Measurements from ENCODE around the gene OSBPL2. TPM values are rescaled to one million over a fixed set of nuclear protein-coding genes. Genes with fewer than 3 reads are reported as not detected.
A peak's percentile ranks its signal among the peaks of the same experiment; 100 is the strongest.

Gene OSBPL2
- total RNA-seq, 4 donors from 2014 or later, result 23.1 to 31.6 (median 27.1) TPM

- whole genome bisulfite sequencing, 2 donors, result 58 to 74% methylated on average over 23 to 24 of the region's 24 CpGs
- Histone ChIP-seq H3K27ac (no peak overlapping the region), H3K36me3 (peaks cover 0 to 49% (median 0%) of the 10 kb centered on the region in 3 donors), H3K4me3 (no peak overlapping the region), H3K9me3 (no peaks in the 10 kb centered on the region), H3K4me1 (peaks cover 0 to 15% (median 0%) of the 10 kb centered on the region in 4 donors), H3K27me3 (no peaks in the 10 kb centered on the region)
- DNase-seq (ENCODE audit: low spot score in 2 of 2), result no peak
- TF ChIP-seq CTCF (IDR thresholded peaks at IDR 0.05) (no peak), POLR2A (IDR thresholded peaks at IDR 0.05) (no peak), EP300 (IDR thresholded peaks at IDR 0.05) (no peak)
Measured at GRCh38 chr20:62254021-62254724, 15.9 kb downstream of the OSBPL2 start.

GRCh38 chr20:62255976-62256375, 17.7 kb downstream of the OSBPL2 start:
- WGBS, 2 donors, result 87 to 90% methylated on average over 10 of the region's 10 CpGs
- peaks cover 0 to 9% (median 0%) of the 10 kb centered on the region in 4 donors for H3K4me1 ChIP-seq
- no peak for TF ChIP-seq CTCF (IDR thresholded peaks at IDR 0.05)
- TF ChIP-seq EP300 (IDR thresholded peaks at IDR 0.05), result no peak
- TF ChIP-seq POLR2A (IDR thresholded peaks at IDR 0.05), result no peak
- H3K36me3 ChIP-seq, result peaks cover 0 to 65% (median 6%) of the 10 kb centered on the region in 3 donors
- DNase-seq (ENCODE audit: low spot score in 2 of 2), result no peak
- no peak overlapping the region for H3K4me3 ChIP-seq
- no peak overlapping the region for H3K27ac ChIP-seq
- no peaks in the 10 kb centered on the region for H3K27me3 ChIP-seq
- no peaks in the 10 kb centered on the region for H3K9me3 ChIP-seq

DNA sequence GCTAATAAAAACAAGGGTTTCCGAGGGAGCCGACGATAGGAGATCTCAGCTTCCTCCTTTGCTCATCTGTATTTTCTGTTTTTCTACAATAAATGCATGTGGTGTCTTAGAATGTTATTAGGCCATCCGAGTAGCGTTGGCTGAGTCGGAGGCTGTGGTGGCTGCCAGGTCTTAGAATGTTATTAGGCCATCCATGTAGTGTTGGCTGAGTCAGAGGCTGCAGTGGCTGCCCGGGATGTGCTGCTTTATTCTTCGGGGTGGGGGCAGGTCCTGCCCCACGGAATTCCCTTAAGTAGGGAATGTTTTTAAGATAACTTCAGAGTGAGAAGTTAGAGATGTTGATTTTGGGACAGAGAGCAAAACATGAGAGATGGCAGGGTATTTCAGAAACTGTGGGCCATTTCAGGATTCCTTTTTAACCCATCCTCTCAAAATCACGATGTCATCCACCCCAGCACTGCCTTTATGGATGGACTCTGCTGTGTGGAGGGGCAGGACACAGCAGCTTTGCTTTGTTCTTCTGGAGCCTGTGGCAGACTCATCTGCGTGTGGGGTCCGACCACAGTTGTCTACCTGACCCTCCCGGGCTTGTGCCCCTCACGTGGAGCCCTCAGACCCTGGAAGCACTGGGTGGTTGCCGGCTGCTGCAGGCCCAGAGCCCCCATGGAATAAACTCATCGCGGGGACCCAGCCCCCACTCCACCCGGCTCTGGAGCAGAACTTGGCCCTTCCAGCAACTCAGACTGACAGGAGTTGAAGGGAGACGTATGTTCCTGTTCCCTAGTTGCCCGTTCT, 20.4 kb downstream of the OSBPL2 start:
- Histone ChIP-seq H3K27ac (no peak overlapping the region), H3K27me3 (no peaks in the 10 kb centered on the region), H3K36me3 (peaks cover 0 to 82% (median 15%) of the 10 kb centered on the region in 3 donors), H3K4me1 (peaks cover 0 to 9% (median 0%) of the 10 kb centered on the region in 4 donors), H3K9me3 (no peaks in the 10 kb centered on the region), H3K4me3 (no peak overlapping the region)
- WGBS, 2 donors, result 75 to 77% methylated on average over 17 to 20 of the region's 20 CpGs
- TF ChIP-seq CTCF (IDR thresholded peaks at IDR 0.05), result no peak
- TF ChIP-seq EP300 (IDR thresholded peaks at IDR 0.05), result no peak
- no peak for TF ChIP-seq POLR2A (IDR thresholded peaks at IDR 0.05)
- DNase-seq (ENCODE audit: low spot score in 2 of 2), result peak in 1 of 2 donors; percentile 26

GRCh38 chr20:62259294-62259565, 20.9 kb downstream of the OSBPL2 start:
- Histone ChIP-seq H3K4me3 (no peak overlapping the region), H3K36me3 (peaks cover 0 to 86% (median 15%) of the 10 kb centered on the region in 3 donors), H3K9me3 (no peaks in the 10 kb centered on the region), H3K27me3 (no peaks in the 10 kb centered on the region), H3K4me1 (peaks cover 0 to 9% (median 0%) of the 10 kb centered on the region in 4 donors), H3K27ac (no peak overlapping the region)
- WGBS, 2 donors, result 91 to 94% methylated on average over 8 of the region's 8 CpGs
- DNase-seq (ENCODE audit: low spot score in 2 of 2), result no peak
- TF ChIP-seq EP300 (IDR thresholded peaks at IDR 0.05) (no peak), CTCF (IDR thresholded peaks at IDR 0.05) (no peak), POLR2A (IDR thresholded peaks at IDR 0.05) (no peak)

DNA sequence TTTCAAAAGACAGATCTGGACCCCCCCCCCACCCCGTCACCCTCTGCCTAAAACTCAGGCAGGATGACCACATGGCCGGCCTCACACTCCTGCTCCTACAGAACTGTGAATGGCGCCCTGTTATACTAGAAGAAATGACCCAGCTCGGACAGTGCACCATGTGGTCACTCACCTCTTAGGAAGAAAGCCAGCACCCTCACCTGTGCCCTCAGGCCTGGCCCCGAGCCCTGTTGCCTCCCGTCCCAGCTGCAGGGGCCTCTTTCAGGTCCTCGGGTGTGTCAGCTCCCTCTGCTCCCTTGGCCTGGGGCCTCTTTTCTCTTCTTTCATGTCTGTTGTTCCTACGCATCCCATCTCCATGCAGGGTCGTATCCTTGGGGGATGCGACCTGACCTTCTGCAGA, 23.7 kb downstream of the OSBPL2 start:
- Histone ChIP-seq H3K4me1 (peaks cover 0 to 9% (median 0%) of the 10 kb centered on the region in 4 donors), H3K27me3 (no peaks in the 10 kb centered on the region), H3K36me3 (peaks cover 0 to 90% (median 15%) of the 10 kb centered on the region in 3 donors), H3K27ac (no peak overlapping the region), H3K4me3 (no peak overlapping the region), H3K9me3 (no peaks in the 10 kb centered on the region)
- DNase-seq (ENCODE audit: low spot score in 2 of 2), result no peak
- 88 to 93% methylated on average over 10 of the region's 10 CpGs for WGBS, 2 donors
- no peak for TF ChIP-seq EP300 (IDR thresholded peaks at IDR 0.05)
- no peak for TF ChIP-seq CTCF (IDR thresholded peaks at IDR 0.05)
- TF ChIP-seq POLR2A (IDR thresholded peaks at IDR 0.05), result no peak
